Mononuclear cell (primary cell): ENCODE data around the gene NAT9. TPM values are rescaled to one million over a fixed set of nuclear protein-coding genes. Genes with fewer than 3 reads are reported as not detected.

ENCODE experiments used
- H3K27me3 ChIP-seq: 2 replicates; pipeline ENCODE4 v1.6.0; 2011; ENCODE audit warnings: low read length, control low read depth; ENCODE audit not compliant: insufficient read depth
- H3K4me1 ChIP-seq: 2 replicates; pipeline ENCODE4 v1.5.1; 2011; ENCODE audit warnings: mild to moderate bottlenecking, low read length, control low read depth; ENCODE audit not compliant: insufficient read depth
- H3K4me3 ChIP-seq: 2 replicates; pipeline ENCODE4 v1.5.1; 2011; ENCODE audit warnings: mild to moderate bottlenecking, low read length, moderate library complexity
- H3K9me3 ChIP-seq: 2 replicates; pipeline ENCODE4 v1.5.1; 2011; ENCODE audit warnings: low read depth, mild to moderate bottlenecking, control low read depth, low read length
- total RNA-seq: library from RNA; depleted of rRNA; stranded (reverse); fragments of >200 nt; gene quantifications from one replicate; pipeline ENCODE4 v1.2.3, GENCODE V29; 2012

Gene NAT9
- total RNA-seq, 1 donor, result 14.9 TPM

DNA sequence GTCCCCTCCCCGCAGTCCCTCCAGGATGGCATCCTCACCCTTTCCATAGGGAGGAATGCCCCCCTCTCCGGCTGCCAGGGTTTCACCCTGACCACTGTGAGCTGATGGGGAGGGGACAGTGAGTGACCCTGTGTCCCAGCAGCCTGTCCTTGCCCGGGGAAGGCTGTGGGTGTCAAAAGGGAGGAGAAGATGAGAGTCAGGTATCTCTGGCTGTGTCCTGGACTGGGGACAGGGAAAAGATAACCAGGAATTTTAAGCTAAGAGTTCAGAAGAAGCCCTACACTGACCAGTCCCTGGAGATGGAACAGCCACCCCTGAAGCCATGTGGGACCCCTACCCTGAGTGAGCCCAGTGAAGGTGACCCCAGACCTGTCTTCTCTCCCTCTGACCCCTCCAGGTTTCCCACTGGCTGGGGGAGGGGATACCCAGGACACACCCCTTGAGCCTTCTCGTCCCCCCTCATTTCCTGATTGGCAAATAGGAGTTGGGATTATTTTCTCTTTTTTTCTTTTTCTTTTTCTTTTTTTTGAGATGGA lies 11.3 kb downstream of the NAT9 start:
- H3K9me3 ChIP-seq, result no peaks in the 10 kb centered on the region
- no peaks in the 10 kb centered on the region for H3K27me3 ChIP-seq
- peaks cover 28% of the 10 kb centered on the region for H3K4me1 ChIP-seq
- no peak overlapping the region for H3K4me3 ChIP-seq

DNA sequence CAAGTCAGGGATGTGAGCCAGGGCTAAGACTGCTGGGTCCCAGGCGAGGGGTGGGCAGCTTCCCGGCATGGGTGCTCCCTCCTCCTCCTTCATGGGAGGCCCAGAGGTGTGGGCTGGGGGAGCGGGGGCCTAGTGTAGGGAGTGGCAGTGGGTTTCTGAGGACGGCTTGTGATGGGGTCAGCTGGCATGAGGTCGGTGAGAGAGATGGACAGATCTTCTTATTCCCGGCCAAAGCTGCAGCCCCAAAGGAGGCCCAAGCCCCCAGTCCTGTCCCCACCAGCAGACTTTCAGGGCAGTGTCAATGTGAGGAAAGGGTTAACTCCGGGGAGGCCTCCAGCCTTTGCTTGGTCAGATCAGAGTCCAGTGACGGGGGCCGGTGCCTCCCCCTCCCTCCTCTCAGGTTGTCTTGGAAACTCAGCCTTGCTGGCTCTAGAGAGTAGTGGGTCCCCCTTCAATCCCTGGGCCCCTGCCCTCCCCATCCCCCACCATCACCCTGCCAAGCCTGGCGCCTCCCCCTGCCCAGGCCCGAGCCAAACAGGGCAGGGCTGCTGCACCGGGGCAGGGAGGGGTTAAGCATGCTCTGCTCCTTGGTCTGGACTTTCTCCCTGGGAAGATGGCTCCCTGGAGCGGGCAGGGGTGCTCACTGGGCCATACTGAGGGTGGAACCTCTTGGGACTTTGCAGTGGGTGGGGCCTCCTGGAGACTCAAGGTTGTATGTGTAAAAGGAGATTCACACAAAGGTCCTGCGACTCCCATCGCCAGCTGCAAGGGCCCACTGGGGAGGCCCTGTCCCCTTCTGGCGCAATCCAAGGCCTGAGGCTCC lies 12.4 kb downstream of the NAT9 start:
- Histone ChIP-seq H3K4me1 (peaks cover 37% of the 10 kb centered on the region), H3K9me3 (no peaks in the 10 kb centered on the region), H3K27me3 (no peaks in the 10 kb centered on the region), H3K4me3 (no peak overlapping the region)

DNA sequence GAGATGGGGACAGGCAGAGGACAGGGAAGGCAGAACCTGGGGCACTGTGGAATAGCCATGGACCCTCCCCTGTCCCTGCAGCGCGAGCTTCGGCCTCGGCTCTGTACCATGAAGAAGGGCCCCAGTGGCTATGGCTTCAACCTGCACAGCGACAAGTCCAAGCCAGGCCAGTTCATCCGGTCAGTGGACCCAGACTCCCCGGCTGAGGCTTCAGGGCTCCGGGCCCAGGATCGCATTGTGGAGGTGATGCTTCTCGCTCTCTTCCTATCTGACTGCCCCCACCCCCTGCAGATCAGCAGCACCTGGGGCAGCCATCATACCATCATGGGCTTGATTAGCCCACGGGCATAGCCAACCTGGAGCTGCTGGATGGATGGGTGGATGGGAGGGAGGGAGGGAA lies 14.2 kb downstream of the NAT9 start:
- peaks cover 55% of the 10 kb centered on the region for H3K4me1 ChIP-seq
- H3K4me3 ChIP-seq, result no peak overlapping the region
- no peaks in the 10 kb centered on the region for H3K9me3 ChIP-seq
- no peaks in the 10 kb centered on the region for H3K27me3 ChIP-seq

DNA sequence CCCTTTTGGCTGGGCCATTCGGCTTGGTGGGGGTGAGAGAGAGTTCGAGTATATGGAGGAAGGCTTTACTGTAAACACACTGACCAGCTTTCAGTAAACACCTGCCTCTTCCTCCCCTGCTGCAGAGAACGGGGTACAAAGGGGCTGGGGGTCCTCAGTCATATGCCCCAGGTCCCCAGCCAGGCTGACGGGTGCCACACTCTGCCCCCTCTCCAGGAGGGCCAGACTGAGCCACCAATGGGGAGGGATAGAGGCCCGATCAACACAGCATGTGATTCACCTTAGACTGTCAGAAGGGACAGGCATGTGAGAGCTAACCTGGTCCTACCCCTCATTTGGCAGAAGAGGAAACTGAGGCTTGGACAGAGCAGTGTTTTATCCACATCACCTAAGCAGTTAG lies 14.7 kb downstream of the NAT9 start:
- H3K9me3 ChIP-seq, result no peaks in the 10 kb centered on the region
- no peaks in the 10 kb centered on the region for H3K27me3 ChIP-seq
- H3K4me1 ChIP-seq, result peaks cover 60% of the 10 kb centered on the region
- no peak overlapping the region for H3K4me3 ChIP-seq

DNA sequence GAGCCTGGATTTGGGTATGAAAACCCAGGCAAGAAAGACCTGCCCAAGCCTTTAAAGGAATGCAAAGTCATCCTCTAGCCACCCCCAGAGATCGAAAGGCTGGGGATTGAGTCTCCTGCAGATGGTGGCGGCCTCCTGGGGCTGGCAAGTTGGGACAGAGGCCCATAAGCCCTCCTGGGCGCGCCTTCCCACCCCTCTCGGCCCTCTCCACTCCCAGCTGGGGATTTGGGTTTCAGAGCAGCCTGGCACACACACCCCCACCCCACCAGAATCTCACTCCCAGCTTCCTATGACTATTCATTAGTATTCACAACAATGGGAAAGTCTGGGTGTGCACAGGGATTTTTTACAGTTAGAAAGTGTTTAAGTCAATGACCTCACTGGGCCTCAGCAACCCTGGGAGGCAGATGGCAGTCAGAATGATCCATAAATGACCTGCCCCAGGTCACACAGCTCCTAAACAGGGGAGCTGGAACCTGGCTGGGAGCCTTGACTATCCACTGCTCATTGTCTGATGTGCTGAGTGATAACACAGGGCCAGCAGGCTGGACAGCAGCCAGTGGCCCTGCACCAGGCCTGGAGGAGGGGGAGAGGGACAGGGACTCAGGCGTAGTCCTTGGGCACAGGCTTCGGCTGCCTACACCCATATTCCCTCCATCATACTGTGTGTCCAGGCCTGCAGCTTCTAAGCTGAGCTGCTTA lies 15.6 kb downstream of the NAT9 start:
- no peak overlapping the region for H3K4me3 ChIP-seq
- no peaks in the 10 kb centered on the region for H3K27me3 ChIP-seq
- H3K4me1 ChIP-seq, result peaks cover 68% of the 10 kb centered on the region
- H3K9me3 ChIP-seq, result no peaks in the 10 kb centered on the region

DNA sequence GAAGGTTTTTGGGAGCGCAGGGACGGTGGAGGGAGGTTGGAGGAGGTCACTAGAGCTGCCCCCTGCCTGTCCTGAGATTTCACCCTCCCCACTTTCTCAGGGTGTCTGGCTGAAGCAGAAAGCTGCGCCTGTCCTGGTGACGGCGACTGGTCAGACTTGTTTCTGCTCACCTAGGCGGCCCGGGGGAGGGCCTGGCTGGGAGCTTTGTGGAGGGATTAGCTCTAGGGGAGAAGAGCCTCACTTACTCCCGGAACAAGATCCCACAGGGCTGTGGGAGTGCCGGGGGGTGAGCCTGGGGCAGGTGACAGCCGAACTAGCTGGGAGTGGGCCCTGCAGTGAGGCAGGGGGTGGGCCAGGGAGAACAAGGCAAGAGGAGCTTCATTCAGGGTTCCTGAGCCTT lies 16.2 kb downstream of the NAT9 start:
- no peak overlapping the region for H3K4me3 ChIP-seq
- H3K9me3 ChIP-seq, result no peaks in the 10 kb centered on the region
- peaks cover 74% of the 10 kb centered on the region for H3K4me1 ChIP-seq
- H3K27me3 ChIP-seq, result no peaks in the 10 kb centered on the region

DNA sequence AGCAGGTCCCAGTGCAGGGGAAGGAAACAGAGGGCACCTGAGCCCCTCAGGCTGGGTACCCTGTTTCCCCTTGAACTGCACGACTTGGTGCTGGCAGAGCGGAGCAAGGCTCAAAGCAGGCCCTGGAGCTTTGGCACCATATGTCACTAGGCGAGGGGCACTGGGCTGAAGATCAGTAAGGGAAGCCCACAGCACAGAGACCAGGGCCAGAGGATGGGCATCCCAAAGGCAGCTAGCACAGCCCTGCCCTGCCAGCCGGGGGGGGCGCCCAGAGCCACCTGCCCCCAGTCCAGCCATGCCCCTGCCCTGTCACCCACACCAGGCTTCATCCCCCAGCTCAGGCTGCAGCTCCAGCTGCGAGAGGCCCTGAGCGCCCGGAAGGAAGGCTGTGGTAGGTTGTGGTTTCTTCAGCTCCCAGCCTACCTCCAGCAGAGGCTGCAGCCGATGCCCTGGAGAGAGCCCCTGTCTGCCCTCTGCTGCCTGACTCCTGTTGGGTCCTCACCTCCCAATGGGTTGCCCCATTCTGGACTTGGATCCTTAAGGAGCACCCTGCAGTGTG lies 16.8 kb downstream of the NAT9 start:
- Histone ChIP-seq H3K27me3 (no peaks in the 10 kb centered on the region), H3K4me3 (no peak overlapping the region), H3K9me3 (no peaks in the 10 kb centered on the region), H3K4me1 (peaks cover 80% of the 10 kb centered on the region)

DNA sequence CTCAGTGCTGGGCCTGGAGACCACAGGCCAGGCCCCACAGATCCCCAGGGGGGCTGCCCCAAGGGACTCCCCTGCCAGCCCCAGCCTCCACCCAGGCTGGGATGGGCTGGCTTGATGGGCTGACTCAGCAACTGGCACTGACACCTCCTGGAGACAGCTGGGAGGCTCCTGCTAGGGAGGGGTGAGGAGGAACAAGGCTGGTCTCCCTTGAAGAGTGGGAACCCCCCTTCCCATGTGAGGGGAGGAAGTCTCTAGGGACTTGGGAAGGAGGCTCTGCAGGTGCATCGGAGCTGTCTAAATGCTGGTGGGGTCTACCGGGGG lies 17.3 kb downstream of the NAT9 start:
- H3K9me3 ChIP-seq, result no peaks in the 10 kb centered on the region
- peaks cover 85% of the 10 kb centered on the region for H3K4me1 ChIP-seq
- H3K27me3 ChIP-seq, result no peaks in the 10 kb centered on the region
- H3K4me3 ChIP-seq, result no peak overlapping the region

DNA sequence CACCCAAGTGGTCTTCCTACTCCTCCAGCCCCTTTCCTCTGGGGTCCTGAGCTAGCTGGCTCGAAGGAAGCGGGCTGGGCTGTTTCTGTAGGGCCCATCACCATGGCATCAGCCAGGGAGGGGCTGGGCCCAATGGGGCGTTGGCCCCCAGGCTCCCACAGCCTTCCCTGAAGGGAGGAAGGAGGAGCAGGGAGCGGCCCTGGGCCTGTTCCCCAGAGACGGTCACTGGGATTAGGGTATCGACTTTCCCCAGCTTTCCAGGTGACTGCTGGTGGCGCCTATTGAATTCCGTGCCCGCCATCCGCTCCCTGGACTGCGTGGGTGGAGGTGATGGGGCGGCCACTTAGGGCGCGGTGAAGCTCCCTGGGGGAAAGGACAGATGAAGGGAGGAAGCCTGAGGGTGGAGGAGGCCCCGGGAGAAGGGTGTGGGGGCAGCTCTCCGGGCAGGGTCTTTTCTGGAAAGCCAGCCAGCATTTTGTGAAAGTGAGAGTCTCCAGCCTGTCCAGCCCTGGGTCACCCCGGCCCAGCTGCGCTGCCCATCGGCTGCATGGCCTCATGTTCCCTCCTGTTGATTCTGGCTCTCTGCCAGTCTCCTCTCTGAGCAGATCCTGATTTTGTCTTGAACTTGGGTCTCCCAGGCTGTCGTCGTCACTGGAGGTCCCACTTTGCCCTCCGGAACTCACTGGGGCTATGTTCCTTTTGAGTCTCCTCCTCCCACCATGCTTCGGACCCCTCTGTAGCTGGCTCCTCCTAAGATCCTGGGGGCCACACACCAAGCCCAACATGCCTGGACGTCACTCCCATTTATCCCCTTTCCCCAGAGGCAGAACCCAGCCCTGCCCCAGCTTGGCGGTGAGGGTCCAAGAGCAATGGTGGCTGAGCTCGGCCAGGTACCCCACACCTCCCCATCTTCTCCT lies 18.0 kb downstream of the NAT9 start:
- Histone ChIP-seq H3K9me3 (no peaks in the 10 kb centered on the region), H3K4me1 (peaks cover 91% of the 10 kb centered on the region), H3K4me3 (no peak overlapping the region), H3K27me3 (no peaks in the 10 kb centered on the region)

DNA sequence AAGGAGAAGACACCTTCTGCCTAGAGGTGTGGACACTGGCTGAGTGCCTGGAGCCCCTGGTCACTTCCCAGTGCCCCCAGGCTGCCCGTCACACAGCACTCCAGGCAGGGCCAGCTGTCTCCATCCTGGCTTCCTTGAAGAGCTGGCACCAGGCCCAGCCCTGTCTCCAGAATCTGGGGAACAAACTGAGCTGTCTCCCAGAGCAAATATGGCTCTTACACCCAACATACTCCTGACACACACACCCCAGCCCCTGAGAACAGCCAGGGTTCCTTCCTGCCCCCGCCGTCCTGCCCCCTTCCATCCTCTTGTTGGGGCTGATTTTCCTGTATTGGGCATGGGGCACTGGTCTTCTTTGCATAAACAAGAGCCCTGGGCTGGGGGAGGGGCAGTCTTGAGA lies 18.6 kb downstream of the NAT9 start:
- Histone ChIP-seq H3K27me3 (no peaks in the 10 kb centered on the region), H3K4me1 (peaks cover 94% of the 10 kb centered on the region), H3K9me3 (no peaks in the 10 kb centered on the region), H3K4me3 (no peak overlapping the region)

DNA sequence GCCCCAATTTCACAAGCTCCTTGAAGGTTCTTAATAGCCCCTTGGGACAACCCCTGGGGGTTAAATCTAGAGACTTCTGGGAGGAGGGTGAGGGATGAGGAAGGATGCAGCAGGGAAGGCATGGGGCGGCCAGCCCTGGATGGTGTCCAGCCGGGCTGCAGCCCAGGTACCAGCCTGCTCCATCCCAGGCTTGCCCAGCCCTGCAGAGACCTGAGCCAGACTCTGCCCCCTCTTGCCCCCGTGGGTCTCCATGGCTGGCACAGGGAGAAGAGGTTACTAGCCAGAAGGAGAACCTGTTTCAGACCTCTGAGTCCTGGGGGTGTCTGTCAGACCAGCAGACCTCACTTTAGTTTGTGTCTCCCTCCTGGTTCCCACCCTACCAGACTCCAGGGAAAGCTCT lies 19.3 kb downstream of the NAT9 start:
- peaks cover 99% of the 10 kb centered on the region for H3K4me1 ChIP-seq
- no peak overlapping the region for H3K4me3 ChIP-seq
- H3K9me3 ChIP-seq, result no peaks in the 10 kb centered on the region
- no peaks in the 10 kb centered on the region for H3K27me3 ChIP-seq

DNA sequence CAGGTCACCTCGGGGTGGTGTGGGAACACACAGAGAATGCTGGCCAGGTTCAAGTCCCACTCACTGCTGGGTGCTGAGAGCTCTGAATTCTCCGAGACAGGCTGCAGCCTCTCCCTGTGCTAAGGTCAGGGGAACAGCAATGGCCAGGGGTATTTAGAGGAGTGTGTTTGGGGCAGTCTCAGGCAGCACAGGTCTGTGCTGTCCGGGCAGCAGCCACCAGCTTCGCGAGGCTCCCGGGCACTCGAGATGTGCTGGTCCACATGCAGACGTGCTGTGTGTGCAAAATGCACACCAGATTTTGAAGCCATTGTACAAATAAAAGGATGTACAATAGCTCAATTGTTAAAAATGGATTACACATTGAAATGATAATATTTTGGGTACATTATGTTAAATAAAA lies 20.6 kb downstream of the NAT9 start:
- H3K9me3 ChIP-seq, result no peaks in the 10 kb centered on the region
- H3K27me3 ChIP-seq, result no peaks in the 10 kb centered on the region
- H3K4me1 ChIP-seq, result peaks cover 99% of the 10 kb centered on the region
- no peak overlapping the region for H3K4me3 ChIP-seq

DNA sequence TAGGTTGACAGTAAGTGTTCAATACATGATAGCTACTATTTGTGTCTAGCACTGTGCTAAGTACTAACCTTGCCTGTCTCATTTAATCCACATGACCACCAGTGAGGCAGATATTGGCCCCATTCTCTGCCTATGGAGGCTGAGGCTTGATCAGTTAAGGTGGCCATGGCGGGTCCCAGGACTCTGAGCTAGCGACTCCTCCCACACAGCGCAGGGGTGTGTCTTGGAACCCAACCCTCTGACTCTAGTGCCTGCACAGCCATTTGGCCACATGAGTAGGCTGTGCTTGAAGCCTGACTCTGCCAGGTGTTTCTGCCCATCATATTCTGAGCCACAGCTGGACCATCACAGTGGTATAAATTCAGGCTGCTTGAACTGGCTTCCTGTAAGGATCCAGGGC lies 21.3 kb downstream of the NAT9 start:
- H3K9me3 ChIP-seq, result no peaks in the 10 kb centered on the region
- H3K4me1 ChIP-seq, result peaks cover 99% of the 10 kb centered on the region
- H3K27me3 ChIP-seq, result no peaks in the 10 kb centered on the region
- no peak overlapping the region for H3K4me3 ChIP-seq

DNA sequence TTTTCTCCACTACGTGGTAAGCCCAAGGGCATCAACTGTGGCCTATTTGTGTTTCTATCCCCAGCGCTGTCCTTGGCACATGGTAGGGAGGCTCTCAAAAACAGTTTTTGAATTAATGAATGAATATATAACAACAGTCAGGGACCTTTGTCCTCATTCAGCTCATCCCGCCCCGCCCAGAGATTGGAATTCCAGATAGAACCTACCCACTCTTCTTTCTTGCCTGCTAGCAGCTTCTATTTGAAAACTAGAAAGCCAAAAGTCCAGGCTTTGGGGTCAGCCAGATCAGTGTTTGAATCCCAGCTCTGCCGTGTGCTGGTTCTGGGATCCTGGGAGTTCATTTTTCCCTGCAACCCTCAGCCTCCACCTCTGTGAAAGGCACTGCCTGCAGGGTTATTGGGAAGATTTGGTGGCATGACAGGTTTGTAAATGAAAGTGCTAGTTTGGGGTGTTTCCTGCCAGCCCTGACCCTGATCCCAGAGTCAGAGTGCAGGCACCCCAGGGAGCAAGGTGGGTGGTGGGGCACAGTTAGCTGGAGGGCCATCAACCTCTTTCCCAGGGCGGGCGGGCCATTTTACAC lies 23.2 kb downstream of the NAT9 start:
- no peaks in the 10 kb centered on the region for H3K27me3 ChIP-seq
- peaks cover 83% of the 10 kb centered on the region for H3K4me1 ChIP-seq
- H3K9me3 ChIP-seq, result no peaks in the 10 kb centered on the region
- H3K4me3 ChIP-seq, result no peak overlapping the region
